GM12892 (cell line): ENCODE results near the gene UNC5A.

ENCODE experiments used
- POLR2A ChIP-seq: IDR thresholded peaks from 2 replicates; pipeline ENCODE4 v1.6.1; 2011; ENCODE audit warnings: low read depth, low read length, control low read depth
- POLR2AphosphoS5 ChIP-seq: IDR thresholded peaks from 2 replicates; pipeline ENCODE4 v1.6.1; 2011; ENCODE audit warnings: low read depth, low read length, control low read depth

DNA sequence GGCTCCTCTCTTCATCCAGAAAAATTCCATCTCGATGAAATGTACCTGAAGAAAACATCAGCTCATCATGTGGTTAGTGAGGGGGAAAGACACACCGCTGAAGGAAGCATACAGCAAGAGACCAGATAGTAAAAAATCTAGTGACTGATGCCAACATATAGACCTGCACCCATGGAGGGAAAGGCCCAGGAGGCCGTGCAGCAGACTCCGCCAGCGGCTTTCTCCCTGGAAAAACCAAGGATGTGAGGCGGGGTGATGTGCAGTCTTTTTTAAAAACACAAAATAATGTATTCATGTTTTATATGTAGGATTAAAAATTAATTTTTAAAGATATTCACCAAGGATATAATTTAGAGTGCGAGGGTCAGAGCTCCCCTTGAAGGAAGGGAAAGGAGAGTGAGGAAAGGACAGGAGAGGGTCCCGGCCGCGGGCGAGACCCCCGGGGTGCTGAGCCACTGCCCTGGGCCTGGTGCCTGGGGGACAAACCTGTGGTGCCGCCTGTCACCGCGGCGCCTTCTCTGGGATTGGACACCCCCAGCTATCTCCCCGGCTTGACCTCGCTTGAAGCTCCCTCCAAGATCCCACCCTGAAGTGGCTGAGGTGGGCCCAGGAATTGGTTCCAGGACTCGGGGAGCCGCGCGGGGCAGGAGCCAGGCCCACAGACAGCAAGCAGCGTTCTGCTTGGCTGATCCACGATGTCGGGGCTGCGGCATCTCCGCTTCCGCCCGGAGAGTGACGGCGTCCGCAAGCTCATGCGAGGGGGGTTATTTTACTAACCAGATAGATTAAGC, 12.1 kb upstream of the UNC5A start:
- TF ChIP-seq POLR2A (no peak), POLR2AphosphoS5 (no peak)
